22Rv1 (cell line): ENCODE results near the gene SFXN1.

Experiments used
- ZFX ChIP-seq: fragments of 450-650 bp; IDR thresholded peaks from 2 replicates; pipeline ENCODE4 v1.6.1; 2017; ENCODE audit warnings: antibody characterized with exemption, borderline replicate concordance
- TF ChIP-seq, protein P1 (sequence below): fragments of 450-650 bp; IDR thresholded peaks from 2 replicates; pipeline ENCODE4 v1.5.1; 2017; ENCODE audit warnings: mild to moderate bottlenecking

DNA sequence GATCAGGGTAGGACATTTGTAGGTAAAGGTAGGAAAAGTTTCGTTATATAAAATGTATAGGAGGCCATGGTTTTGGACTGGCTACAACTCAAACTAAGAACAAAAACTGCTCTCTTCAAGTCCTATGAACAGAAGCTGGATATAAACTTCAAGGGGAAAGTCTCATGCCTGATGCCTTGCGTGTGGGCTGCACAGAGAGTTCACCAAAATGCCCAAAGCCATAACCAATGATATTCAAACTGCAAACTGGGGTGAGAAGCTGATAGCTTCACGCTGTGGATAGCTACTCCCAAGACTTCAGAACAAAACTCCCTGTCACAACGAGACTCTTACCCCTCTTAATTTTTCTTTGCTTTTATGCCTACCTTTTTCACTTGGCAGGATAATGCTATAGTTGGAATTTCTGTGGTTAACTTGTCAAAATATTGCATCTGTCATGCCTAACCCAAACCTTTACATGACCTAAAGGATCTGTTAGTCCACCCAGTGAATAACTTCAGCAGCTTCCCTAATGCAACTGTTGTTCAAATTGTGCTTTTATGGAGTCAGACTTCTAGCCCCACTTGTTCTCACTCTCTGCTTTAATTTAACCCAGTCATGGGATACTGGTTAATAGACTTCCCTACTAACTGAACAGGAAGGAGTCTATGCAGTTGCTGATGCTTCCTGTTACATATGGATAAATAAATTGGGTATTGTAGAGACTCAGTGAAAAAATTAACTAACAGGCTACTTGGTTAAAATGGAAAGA lies 71.9 kb downstream of the SFXN1 start:
- TF ChIP-seq, protein P1, sequence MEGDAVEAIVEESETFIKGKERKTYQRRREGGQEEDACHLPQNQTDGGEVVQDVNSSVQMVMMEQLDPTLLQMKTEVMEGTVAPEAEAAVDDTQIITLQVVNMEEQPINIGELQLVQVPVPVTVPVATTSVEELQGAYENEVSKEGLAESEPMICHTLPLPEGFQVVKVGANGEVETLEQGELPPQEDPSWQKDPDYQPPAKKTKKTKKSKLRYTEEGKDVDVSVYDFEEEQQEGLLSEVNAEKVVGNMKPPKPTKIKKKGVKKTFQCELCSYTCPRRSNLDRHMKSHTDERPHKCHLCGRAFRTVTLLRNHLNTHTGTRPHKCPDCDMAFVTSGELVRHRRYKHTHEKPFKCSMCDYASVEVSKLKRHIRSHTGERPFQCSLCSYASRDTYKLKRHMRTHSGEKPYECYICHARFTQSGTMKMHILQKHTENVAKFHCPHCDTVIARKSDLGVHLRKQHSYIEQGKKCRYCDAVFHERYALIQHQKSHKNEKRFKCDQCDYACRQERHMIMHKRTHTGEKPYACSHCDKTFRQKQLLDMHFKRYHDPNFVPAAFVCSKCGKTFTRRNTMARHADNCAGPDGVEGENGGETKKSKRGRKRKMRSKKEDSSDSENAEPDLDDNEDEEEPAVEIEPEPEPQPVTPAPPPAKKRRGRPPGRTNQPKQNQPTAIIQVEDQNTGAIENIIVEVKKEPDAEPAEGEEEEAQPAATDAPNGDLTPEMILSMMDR, result no peak
- no peak for TF ChIP-seq ZFX
